Fibroblast of lung (primary cell): ENCODE measurements around the gene CRYBB1. TPM values are rescaled to one million over a fixed set of nuclear protein-coding genes. Genes with fewer than 3 reads are reported as not detected.
A peak's percentile ranks its signal among the peaks of the same experiment; 100 is the strongest.

ENCODE experiments used
- DNase-seq, 2 donors: peaks; one replicate each; pipeline versions ENCODE4 v3.0.0 to v3.0.0-alpha.2; 2010; ENCODE audit warnings: low read depth in 2 of 2
- H2AFZ ChIP-seq: 2 replicates; pipeline ENCODE4 v1.5.1; 2012; ENCODE audit warnings: low read length, control low read depth, inconsistent platforms
- H3K27ac ChIP-seq: 2 replicates; pipeline ENCODE4 v1.5.1; 2011; ENCODE audit warnings: low read length, control low read depth; ENCODE audit not compliant: insufficient read depth
- H3K27me3 ChIP-seq: 2 replicates; pipeline ENCODE4 v1.5.1; 2011; ENCODE audit warnings: mild to moderate bottlenecking, low read length; ENCODE audit not compliant: control insufficient read depth, insufficient read depth
- H3K36me3 ChIP-seq: 2 replicates; pipeline ENCODE4 v1.5.1; 2011; ENCODE audit warnings: low read length; ENCODE audit not compliant: control insufficient read depth, insufficient read depth
- H3K4me1 ChIP-seq: 2 replicates; pipeline ENCODE4 v1.5.1; 2011; ENCODE audit warnings: low read length; ENCODE audit not compliant: control insufficient read depth, insufficient read depth; ENCODE audit errors: extremely low read depth
- H3K4me2 ChIP-seq: 2 replicates; pipeline ENCODE4 v1.5.1; 2011; ENCODE audit warnings: low read length, control low read depth; ENCODE audit not compliant: insufficient read depth; ENCODE audit errors: extremely low read depth
- H3K4me3 ChIP-seq, 4 experiments: fragments of 200-600 bp in 1 of 4; sonication (generic) in 1 of 4; replicated peaks in 1 of 4; 2 replicates each; pipeline ENCODE4 v1.5.1; 2011 to 2016; ENCODE audit warnings: low read length in 4 of 4, low read depth in 3 of 4, mild to moderate bottlenecking in 3 of 4, control low read depth in 2 of 4, inconsistent platforms in 1 of 4, mixed read lengths in 1 of 4; ENCODE audit not compliant: insufficient read depth in 1 of 4; ENCODE audit errors: control extremely low read depth in 1 of 4
- H3K79me2 ChIP-seq: 2 replicates; pipeline ENCODE4 v1.5.1; 2012; ENCODE audit warnings: mild to moderate bottlenecking, low read length, inconsistent platforms; ENCODE audit not compliant: control insufficient read depth, insufficient read depth
- H3K9ac ChIP-seq: 2 replicates; pipeline ENCODE4 v1.5.1; 2011; ENCODE audit warnings: mild to moderate bottlenecking, low read length, control low read depth; ENCODE audit not compliant: insufficient read depth
- H3K9me3 ChIP-seq: 2 replicates; pipeline ENCODE4 v1.5.1; 2012; ENCODE audit warnings: low read depth, low read length; ENCODE audit not compliant: control insufficient read depth, insufficient read depth
- H4K20me1 ChIP-seq: 2 replicates; pipeline ENCODE4 v1.5.1; 2011; ENCODE audit warnings: low read length; ENCODE audit not compliant: control insufficient read depth, insufficient read depth; ENCODE audit errors: extremely low read depth
- CTCF ChIP-seq, 2 donors: IDR thresholded peaks in 1 of 2; conservative IDR thresholded peaks in 1 of 2; 1 replicate in 1 of 2; 2 replicates in 1 of 2; pipeline ENCODE4 v1.5.1; 2011 to 2012; ENCODE audit warnings: low read length in 2 of 2, control low read depth in 1 of 2, inconsistent platforms in 1 of 2, low read depth in 1 of 2, mild to moderate bottlenecking in 1 of 2
- EZH2 ChIP-seq: IDR thresholded peaks from 2 replicates; pipeline ENCODE4 v1.5.1; 2012; ENCODE audit warnings: low read length, control low read depth, mild to moderate bottlenecking; ENCODE audit errors: missing control alignments
- polyA plus RNA-seq, 2 donors: library from polyadenylated mRNA; depleted of rRNA in 1 of 2; stranded (reverse) in 1 of 2; unstranded in 1 of 2; fragments of >200 nt; gene quantifications; 2 replicates each; pipeline ENCODE4 v1.2.1, GENCODE V29; 2011 to 2012; ENCODE audit warnings: missing spikeins in 1 of 2
- total RNA-seq: library from RNA; depleted of rRNA; stranded (reverse); fragments of >200 nt; gene quantifications from 2 replicates; pipeline ENCODE4 v1.2.1, GENCODE V29; 2014

CRYBB1 gene
- total and polyA plus RNA-seq, 2 donors (not counting 1 experiment from before 2014, with no cell fraction given): not detected

- H3K27ac ChIP-seq: no peak overlapping the region
These were observed 59.5 kb downstream of the CRYBB1 start for GRCh38 chr22:26558248-26558895.

GRCh38 chr22:26556904-26557303 is 60.9 kb downstream of the CRYBB1 start:
- Histone ChIP-seq H3K9me3 (no peaks in the 10 kb centered on the region), H3K27me3 (no peaks in the 10 kb centered on the region), H2AFZ (no peak overlapping the region), H3K27ac (no peak overlapping the region), H3K9ac (no peak overlapping the region), H3K4me3 (no peak overlapping the region), H3K4me1 (peaks cover 13% of the 10 kb centered on the region), H3K36me3 (no peaks in the 10 kb centered on the region), H4K20me1 (no peaks in the 10 kb centered on the region), H3K4me2 (no peak overlapping the region), H3K79me2 (peaks cover 12% of the 10 kb centered on the region)
- DNase-seq: no peak
- TF ChIP-seq CTCF (conservative IDR thresholded peaks at IDR 0.05 in 1 of 2, IDR thresholded peaks at IDR 0.05 in 1 of 2; ENCODE audit: low read depth in 1 of 2, low read length in 2 of 2) (no peak), EZH2 (no peak)

More at GRCh38 chr22:26558248-26558895, 59.5 kb downstream of the CRYBB1 start:
- Histone ChIP-seq H2AFZ (no peak overlapping the region), H4K20me1 (no peaks in the 10 kb centered on the region), H3K4me3 (no peak overlapping the region), H3K4me2 (no peak overlapping the region), H3K9me3 (no peaks in the 10 kb centered on the region), H3K79me2 (peaks cover 5% of the 10 kb centered on the region), H3K27me3 (no peaks in the 10 kb centered on the region), H3K4me1 (peaks cover 4% of the 10 kb centered on the region), H3K9ac (no peak overlapping the region), H3K36me3 (no peaks in the 10 kb centered on the region)
- TF ChIP-seq EZH2 (no peak), CTCF (conservative IDR thresholded peaks at IDR 0.05 in 1 of 2, IDR thresholded peaks at IDR 0.05 in 1 of 2; ENCODE audit: low read depth in 1 of 2, low read length in 2 of 2) (peak in 1 of 2 donors; percentile 4)
- peak; percentile 46 to 53 for DNase-seq

GRCh38 chr22:26555478-26555877 is 62.3 kb downstream of the CRYBB1 start:
- no peaks in the 10 kb centered on the region for H3K36me3 ChIP-seq
- H4K20me1 ChIP-seq: no peaks in the 10 kb centered on the region
- H3K27ac ChIP-seq: no peak overlapping the region
- H3K9ac ChIP-seq: no peak overlapping the region
- H2AFZ ChIP-seq: no peak overlapping the region
- H3K9me3 ChIP-seq: no peaks in the 10 kb centered on the region
- no peak for TF ChIP-seq CTCF (conservative IDR thresholded peaks at IDR 0.05 in 1 of 2, IDR thresholded peaks at IDR 0.05 in 1 of 2; ENCODE audit: low read depth in 1 of 2, low read length in 2 of 2)
- no peak for TF ChIP-seq EZH2
- H3K4me3 ChIP-seq: no peak overlapping the region
- peaks cover 18% of the 10 kb centered on the region for H3K4me1 ChIP-seq
- no peaks in the 10 kb centered on the region for H3K27me3 ChIP-seq
- no peak overlapping the region for H3K4me2 ChIP-seq
- DNase-seq: no peak
- H3K79me2 ChIP-seq: peaks cover 12% of the 10 kb centered on the region
